ENCODE measurements around the gene PLK3.
"Not testable (repeated sequence)": the region's sequence is repeated elsewhere in the genome, so short reads cannot be mapped to it uniquely, and the experiment has no call there.

The PLK3 gene

GRCh38 chr1:44787506-44787905 lies 12.7 kb upstream of the PLK3 start:
- DNase-seq (ENCODE audit: low read depth): no peak

GRCh38 chr1:44788120-44788860 lies 11.9 kb upstream of the PLK3 start, which contains the start of gene BEST4:
Gene BEST4, minus strand, starts transcription at chr1:44788170. Its CDS starts 465 bp downstream, at chr1:44787705.
- no peak for DNase-seq (ENCODE audit: low read depth)

- no peak for DNase-seq (ENCODE audit: low read depth)
Measured at GRCh38 chr1:44790968-44791801, 9.0 kb upstream of the PLK3 start.

DNA sequence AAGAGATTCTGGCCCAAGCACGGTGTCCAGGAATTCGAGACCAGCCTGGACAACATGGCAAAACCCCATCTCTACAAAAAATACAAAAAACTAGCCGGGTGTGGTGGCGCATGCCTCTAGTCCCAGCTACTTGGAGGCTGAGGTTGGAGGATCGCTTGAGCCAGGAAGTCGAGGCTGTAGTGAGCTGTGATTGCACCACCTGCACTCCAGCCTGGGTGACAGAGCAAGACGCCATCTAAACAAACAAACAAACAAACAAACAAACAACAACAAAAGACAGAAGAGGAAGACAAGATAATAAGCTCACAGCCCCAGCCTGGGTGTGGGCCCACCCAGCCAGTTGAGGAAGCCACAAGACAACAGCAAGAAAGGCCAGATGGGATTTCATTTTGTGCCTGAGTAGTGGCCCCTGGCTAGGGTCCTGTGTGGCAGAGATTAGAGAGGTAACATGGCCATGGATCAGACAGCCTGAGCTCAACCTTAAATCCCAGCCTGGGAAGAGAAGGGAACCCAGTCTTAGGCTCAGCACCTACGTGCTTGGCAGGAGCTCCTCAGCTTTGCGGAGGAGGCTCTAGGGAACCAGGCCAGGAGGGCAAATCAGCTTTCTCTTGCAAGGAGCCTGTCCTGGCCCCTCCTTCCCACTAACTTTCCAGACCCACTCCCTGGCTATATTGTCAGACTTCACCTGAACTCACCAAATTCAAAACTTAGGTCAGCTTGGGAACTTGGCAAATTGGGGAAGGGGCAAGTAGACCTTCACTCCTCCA lies 7.3 kb upstream of the PLK3 start:
- no peak for DNase-seq (ENCODE audit: low read depth)

DNA sequence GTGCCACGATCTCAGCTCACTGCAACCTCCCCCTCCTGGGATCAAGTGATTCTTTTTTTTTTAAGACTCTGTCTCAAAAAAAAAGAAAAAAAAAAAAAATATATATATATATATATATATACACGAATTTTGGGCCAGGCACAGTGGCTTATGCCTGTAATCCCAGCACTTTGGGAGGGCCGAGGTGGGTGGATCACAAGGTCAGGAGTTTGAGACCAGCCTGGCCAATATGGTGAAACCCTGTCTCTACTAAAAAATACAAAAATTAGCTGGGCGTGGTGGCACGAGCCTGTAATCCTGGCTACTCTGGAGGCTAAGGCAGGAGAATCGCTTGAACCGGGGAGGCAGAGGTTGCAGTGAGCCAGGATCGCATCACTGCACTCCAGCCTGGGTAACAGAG lies 2.3 kb upstream of the PLK3 start:
- not testable (repeated sequence) for DNase-seq (ENCODE audit: low read depth)

DNA sequence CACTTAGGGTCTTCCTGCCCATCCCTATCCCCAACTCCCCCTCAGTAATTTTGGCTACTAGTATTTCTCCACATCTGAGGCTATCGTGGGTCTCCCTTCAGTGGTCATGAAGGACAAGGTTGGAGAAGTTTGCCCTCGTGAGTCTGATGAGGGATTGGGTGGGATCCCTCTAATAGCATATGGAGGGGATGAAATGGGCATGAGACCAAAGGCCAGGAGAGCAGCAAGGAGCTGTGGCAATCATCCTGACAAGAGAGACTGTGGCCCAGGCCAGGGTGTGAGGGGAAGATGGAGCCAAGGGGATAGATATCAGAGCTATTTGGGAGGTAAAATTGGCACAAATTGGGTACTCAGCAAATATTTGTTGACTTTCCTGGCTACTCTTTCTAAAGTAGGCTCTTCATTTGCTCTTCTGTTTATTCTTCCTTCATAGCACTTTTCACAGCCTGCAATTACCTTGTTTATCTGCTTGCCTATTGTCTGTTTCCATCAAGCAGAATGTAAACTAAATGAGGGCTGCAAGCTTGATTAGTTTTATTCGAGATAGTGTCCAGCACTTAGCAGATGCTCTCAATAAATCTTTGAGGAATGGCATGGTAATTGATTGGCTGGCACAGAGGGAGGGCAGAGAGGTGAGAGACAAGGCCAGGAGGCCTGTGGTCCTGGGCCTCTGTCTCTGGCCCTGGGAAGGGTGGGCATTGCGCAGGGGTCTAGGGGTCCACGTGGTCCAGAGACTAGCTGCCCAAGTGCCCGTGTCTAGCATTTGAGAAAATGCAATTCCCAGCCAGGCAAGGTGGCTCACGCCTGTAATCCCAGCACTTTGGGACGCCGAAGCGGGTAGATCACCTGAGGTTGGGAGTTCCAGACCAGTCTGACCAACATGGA lies 1.5 kb upstream of the PLK3 start:
- no peak for DNase-seq (ENCODE audit: low read depth)

DNA sequence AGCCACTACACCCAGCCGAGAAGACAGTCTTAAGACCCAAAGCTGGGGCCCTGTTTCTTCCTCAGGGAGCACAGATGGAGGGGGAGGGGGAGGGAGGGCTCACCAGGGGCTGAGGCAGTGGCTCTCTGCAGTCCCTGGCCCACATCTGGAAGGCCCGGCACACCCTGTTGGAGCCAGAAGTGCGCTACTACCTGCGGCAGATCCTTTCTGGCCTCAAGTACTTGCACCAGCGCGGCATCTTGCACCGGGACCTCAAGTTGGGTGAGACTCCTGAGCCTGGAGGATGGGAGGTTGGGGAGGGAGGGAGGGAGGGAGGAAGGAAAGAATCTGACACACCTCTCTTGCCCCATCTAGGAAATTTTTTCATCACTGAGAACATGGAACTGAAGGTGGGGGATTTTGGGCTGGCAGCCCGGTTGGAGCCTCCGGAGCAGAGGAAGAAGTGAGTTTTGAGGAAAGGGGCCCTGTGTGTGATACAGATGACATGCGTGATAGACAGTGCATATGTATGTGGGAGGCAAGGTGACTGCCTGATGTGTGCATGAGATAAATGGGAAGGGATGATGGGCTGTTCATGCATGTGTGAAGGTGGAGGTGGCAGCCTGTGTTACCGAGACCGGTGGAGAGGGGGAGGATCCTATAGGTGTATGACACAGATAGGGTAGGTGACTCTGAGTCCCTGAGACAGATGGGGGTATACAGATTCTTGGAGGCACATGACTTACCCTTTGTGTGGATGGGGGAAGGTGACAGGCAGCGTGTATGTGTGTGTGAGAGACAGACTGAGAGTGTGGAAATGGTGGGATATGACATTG lies 1.5 kb downstream of the PLK3 start:
- no peak for DNase-seq (ENCODE audit: low read depth)

- no peak for DNase-seq (ENCODE audit: low read depth)
Measured at GRCh38 chr1:44802306-44803061, 2.3 kb downstream of the PLK3 start.

- DNase-seq (ENCODE audit: low read depth): no peak
Measured at GRCh38 chr1:44803062-44803311, 2.8 kb downstream of the PLK3 start.

DNA sequence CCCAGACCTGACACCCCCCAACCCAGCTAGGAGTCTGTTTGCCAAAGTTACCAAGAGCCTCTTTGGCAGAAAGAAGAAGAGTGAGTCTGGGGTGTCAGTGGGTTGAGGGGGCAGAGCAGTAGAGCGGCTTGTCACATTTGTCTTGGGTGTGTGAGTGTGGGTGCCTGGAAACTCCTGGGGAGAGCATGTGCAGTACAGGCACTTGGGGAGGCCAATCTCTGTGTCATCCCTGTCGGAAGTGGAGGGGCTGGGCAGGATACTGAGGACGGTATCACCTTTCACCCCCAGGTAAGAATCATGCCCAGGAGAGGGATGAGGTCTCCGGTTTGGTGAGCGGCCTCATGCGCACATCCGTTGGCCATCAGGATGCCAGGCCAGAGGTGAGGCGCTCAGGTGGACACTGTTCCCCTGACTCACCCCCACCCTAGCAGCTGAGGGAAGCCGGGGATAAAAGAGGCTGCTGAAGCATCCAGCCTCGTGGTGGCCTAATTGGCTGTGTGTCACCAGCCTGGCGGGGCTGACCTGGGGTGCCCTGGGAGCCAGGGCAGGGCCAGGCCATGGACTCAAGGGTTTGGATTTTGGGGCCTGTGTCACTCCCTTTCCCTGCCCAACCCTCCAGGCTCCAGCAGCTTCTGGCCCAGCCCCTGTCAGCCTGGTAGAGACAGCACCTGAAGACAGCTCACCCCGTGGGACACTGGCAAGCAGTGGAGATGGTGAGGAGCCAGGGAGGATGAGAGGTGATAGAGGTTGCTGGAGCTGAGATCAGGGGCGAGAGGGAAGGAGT lies 3.3 kb downstream of the PLK3 start:
- no peak for DNase-seq (ENCODE audit: low read depth)

DNA sequence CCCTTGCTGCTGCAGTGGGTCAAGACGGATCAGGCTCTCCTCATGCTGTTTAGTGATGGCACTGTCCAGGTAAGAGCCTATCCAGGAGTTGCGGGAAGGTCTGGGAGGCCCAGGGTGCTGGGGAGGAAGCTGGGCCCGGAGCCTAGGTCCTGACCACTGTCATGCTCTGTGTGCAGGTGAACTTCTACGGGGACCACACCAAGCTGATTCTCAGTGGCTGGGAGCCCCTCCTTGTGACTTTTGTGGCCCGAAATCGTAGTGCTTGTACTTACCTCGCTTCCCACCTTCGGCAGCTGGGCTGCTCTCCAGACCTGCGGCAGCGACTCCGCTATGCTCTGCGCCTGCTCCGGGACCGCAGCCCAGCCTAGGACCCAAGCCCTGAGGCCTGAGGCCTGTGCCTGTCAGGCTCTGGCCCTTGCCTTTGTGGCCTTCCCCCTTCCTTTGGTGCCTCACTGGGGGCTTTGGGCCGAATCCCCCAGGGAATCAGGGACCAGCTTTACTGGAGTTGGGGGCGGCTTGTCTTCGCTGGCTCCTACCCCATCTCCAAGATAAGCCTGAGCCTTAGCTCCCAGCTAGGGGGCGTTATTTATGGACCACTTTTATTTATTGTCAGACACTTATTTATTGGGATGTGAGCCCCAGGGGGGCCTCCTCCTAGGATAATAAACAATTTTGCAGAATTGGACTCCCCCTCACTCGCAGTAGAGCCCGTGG lies 5.3 kb downstream of the PLK3 start:
- no peak for DNase-seq (ENCODE audit: low read depth)

DNA sequence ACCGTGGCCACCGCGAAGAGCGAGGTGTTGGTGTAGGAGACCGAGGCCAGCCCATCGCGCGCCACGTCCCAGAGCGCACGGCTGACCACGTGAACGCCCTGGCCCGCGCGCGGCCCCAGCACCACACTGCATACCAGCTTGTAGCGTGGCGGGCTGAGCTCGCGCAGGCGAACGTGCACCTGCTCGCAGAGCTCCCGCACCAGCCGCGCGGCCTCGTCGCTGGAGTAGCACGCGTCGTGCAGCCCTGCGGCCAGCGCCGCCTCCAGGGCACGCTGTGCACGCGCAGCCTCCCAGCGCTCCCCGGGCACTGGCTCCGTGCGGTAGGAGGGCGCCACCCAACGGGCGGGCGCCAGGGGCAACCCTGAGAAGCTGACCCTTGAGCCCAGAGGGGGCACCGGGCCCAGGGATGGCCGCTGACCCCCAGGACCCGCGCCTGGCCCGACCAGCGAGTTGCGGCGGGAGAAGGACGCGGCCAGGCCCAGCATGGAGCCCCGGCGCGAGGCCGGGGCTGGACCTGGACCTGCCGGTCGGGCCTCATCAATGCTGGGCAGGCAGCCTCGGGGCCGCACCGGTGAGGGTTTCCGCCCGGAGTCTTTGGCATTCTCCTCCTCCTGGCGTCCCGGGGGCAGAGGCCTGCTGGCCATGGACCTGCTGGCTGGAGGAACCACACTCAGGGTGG lies 6.0 kb downstream of the PLK3 start:
- DNase-seq (ENCODE audit: low read depth): no peak

DNA sequence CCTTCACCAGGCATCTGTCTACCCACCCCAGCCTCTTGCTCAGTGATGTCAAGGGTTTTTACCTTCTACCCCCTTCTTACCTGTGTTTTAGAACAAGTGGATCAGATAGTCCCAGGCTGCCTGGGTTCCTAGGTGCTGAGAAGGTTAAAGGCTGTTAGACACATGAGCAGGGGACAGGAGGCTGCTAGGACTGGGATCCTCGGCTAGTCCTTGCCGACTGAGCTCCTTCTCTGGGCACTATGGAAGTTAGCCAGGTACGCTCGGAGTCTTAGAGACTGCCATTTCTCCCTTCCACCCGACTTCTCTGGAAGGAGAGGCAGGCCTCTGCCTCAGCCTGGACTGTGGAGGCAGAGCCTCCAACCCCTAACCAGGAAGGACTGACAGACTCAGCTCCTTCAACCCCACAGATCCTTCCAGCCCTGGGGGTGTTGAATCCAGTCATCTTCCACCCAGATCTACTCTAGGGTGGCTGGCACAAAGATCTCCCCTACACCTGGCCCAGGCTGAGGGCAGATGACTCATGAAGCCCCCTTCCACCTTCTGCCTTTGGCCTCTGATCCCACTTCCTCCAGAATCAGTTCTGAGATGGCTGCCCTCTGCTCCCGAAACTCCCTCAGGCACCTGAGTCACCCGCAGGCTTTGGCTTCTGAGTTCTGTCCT lies 6.7 kb downstream of the PLK3 start, which contains the start of gene DYNLT4:
Gene DYNLT4, minus strand, starts transcription at position 648 of the 660 bp plus-strand sequence. CDS start 683 bp downstream, outside the sequence.
- no peak for DNase-seq (ENCODE audit: low read depth)

GRCh38 chr1:44807364-44808062 lies 7.3 kb downstream of the PLK3 start:
- peak; percentile 99 for DNase-seq (ENCODE audit: low read depth)

DNA sequence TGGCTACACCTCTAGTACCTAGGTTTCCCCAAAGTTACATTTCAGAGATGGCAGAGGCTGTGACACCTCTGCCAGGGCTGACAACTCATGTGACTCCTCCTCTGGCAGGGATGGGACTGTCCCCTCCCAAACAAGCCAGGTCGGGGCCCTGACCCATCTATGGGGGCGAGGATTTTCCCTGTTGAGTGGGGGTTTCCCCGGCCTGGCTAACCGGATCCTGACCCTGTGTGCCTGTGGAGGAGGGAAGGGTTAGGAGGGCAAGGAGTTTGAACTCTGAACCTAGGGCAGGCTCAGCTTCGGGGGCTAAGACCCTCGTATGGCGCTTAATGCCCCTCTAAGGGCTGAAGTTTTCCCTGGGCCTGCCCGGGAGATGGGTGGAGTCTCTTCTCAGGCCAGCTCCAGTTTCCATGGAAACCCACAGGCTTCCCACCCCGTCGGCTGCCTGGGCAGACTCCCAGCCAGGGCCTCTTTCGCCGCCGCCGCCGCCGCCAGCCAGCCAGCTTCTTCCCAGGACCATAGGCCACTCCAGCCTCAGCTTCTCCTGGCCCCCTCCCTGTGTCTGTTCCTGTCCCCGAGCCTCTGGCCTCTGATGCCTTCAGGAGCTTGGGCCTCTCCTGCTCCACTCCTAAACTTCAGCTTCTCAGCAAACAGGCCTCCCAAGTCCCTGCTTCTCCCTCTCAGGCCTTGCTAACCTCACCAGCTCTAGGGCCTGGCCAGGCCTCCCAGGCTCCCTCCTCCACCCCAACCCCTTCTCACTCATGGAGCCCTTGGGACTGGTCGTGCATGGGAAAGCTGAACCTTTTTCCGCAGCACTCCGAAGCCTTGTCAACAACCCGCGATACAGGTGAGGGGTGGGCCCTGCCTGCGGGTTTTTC lies 8.1 kb downstream of the PLK3 start, which contains the start of gene BTBD19:
Gene BTBD19, plus strand, starts transcription at position 461 of the 875 bp plus-strand sequence. Its CDS starts 298 bp downstream, at position 759.
- DNase-seq (ENCODE audit: low read depth): peak; percentile 62

Measured in GM04503 (cell line).